ENCODE results near the gene RANBP9.
A peak's percentile ranks its signal among the peaks of the same experiment; 100 is the strongest.

RANBP9 gene

GRCh38 chr6:13591205-13591921 lies 120.3 kb downstream of the RANBP9 start:
- DNase-seq, result no peak

- DNase-seq, result no peak
Measured at GRCh38 chr6:13590574-13591153, 121.0 kb downstream of the RANBP9 start.

GRCh38 chr6:13589801-13590200 lies 121.8 kb downstream of the RANBP9 start:
- DNase-seq, result no peak

- no peak for DNase-seq
Measured at GRCh38 chr6:13586603-13587542, 124.8 kb downstream of the RANBP9 start.

GRCh38 chr6:13581700-13582229 lies 129.9 kb downstream of the RANBP9 start:
- no peak for DNase-seq

GRCh38 chr6:13579911-13580310 lies 131.7 kb downstream of the RANBP9 start:
- DNase-seq, result no peak

- DNase-seq, result no peak
Measured at GRCh38 chr6:13577926-13578325, 133.7 kb downstream of the RANBP9 start.

GRCh38 chr6:13576017-13576416 lies 135.6 kb downstream of the RANBP9 start:
- DNase-seq, result no peak

GRCh38 chr6:13575377-13575775 lies 136.3 kb downstream of the RANBP9 start:
- DNase-seq, result no peak

GRCh38 chr6:13574571-13575376 lies 136.9 kb downstream of the RANBP9 start, which contains the start of gene SIRT5:
Gene SIRT5, plus strand, starts transcription at chr6:13574601. Its CDS starts 9,510 bp downstream, at chr6:13584111.
- DNase-seq, result peak; percentile 38

- no peak for DNase-seq
Measured at GRCh38 chr6:13574149-13574570, 137.5 kb downstream of the RANBP9 start.

- no peak for DNase-seq
Measured at GRCh38 chr6:13573669-13574110, 137.9 kb downstream of the RANBP9 start.

- no peak for DNase-seq
Measured at GRCh38 chr6:13572951-13573654, 138.5 kb downstream of the RANBP9 start.

- no peak for DNase-seq
Measured at GRCh38 chr6:13572240-13572639, 139.4 kb downstream of the RANBP9 start.
